Measurements from ENCODE around the gene KREMEN1. TPM values are rescaled to one million over a fixed set of nuclear protein-coding genes. Genes with fewer than 3 reads are reported as not detected.

Gene KREMEN1
- total RNA-seq, 1 donor from 2014 or later = 23.5 TPM

- DNase-seq (no peak), ATAC-seq (no peak)
- peak overlapping the region; percentile 82 for H3K27ac ChIP-seq
- TF ChIP-seq CTCF (IDR thresholded peaks at IDR 0.05) = no peak
- intact Hi-C loops (cut with DNase I) = no loop called here
- peaks cover 42% of the 10 kb centered on the region for H3K4me1 ChIP-seq
- no peaks in the 10 kb centered on the region for H3K36me3 ChIP-seq
- H3K9me3 ChIP-seq = no peaks in the 10 kb centered on the region
- H3K27me3 ChIP-seq (ENCODE audit: low read depth) = no peaks in the 10 kb centered on the region
- H3K4me3 ChIP-seq = no peak overlapping the region
Measured at GRCh38 chr22:29203488-29204454, 130.9 kb downstream of the KREMEN1 start.

- intact Hi-C loops (cut with DNase I) = no loop called here
- no peaks in the 10 kb centered on the region for H3K27me3 ChIP-seq (ENCODE audit: low read depth)
- no peak for DNase-seq
- TF ChIP-seq CTCF (IDR thresholded peaks at IDR 0.05) = no peak
- no peaks in the 10 kb centered on the region for H3K36me3 ChIP-seq
- no peak overlapping the region for H3K4me3 ChIP-seq
- H3K4me1 ChIP-seq = peaks cover 42% of the 10 kb centered on the region
- H3K27ac ChIP-seq = peak overlapping the region; percentile 28
- no peak for ATAC-seq
- H3K9me3 ChIP-seq = no peaks in the 10 kb centered on the region
Measured at GRCh38 chr22:29204455-29205183, 131.8 kb downstream of the KREMEN1 start.

GRCh38 chr22:29205252-29205593, 132.4 kb downstream of the KREMEN1 start:
- peak overlapping the region; percentile 52 for H3K4me3 ChIP-seq
- no peaks in the 10 kb centered on the region for H3K36me3 ChIP-seq
- peaks cover 42% of the 10 kb centered on the region for H3K4me1 ChIP-seq
- DNase-seq = no peak
- H3K27me3 ChIP-seq (ENCODE audit: low read depth) = no peaks in the 10 kb centered on the region
- TF ChIP-seq CTCF (IDR thresholded peaks at IDR 0.05) = no peak
- no peaks in the 10 kb centered on the region for H3K9me3 ChIP-seq
- intact Hi-C loops (cut with DNase I) = no loop called here
- ATAC-seq = no peak
- peak overlapping the region; percentile 58 for H3K27ac ChIP-seq

- Histone ChIP-seq H3K27me3 (ENCODE audit: low read depth) (no peaks in the 10 kb centered on the region), H3K36me3 (no peaks in the 10 kb centered on the region), H3K27ac (peak within 1 kb of the TSS; percentile 58), H3K9me3 (no peaks in the 10 kb centered on the region), H3K4me3 (peak within 1 kb of the TSS; percentile 60), H3K4me1 (peaks cover 42% of the 10 kb centered on the region)
- peak; percentile 38 to 53 for ATAC-seq
- intact Hi-C loops (cut with DNase I) = no loop called here
- peak; percentile 59 for DNase-seq
- TF ChIP-seq CTCF (IDR thresholded peaks at IDR 0.05) = peak; percentile 19
Measured at GRCh38 chr22:29205594-29206371, 132.9 kb downstream of the KREMEN1 start, which contains the start of gene EMID1. Gene EMID1, plus strand, starts transcription at chr22:29205896. Its CDS starts 143 bp downstream, at chr22:29206039.
